HEK293 (cell line): ENCODE measurements around the gene DGCR2.

ENCODE experiments used
- CTCF ChIA-PET: fragments of 350-600 bp; formaldehyde crosslinking; extraction: SDS; loops from one replicate; lab custom pipeline; 2021; ENCODE audit warnings: antibody characterized with exemption; lab: Yijun Ruan, JAX
- POLR2A ChIA-PET: fragments of 300-600 bp; formaldehyde crosslinking; extraction: SDS; loops from one replicate; lab custom pipeline; 2020; ENCODE audit warnings: antibody characterized with exemption, inconsistent platforms; lab: Yijun Ruan, JAX
- H3K27ac ChIP-seq: fragments of 200-500 bp; sonication (Bioruptor generic); 2 replicates; pipeline ENCODE4 v1.5.1; 2014; ENCODE audit warnings: low read depth, low read length, control low read depth, inconsistent platforms; ENCODE audit errors: extremely low read depth
- H3K36me3 ChIP-seq, 2 experiments: fragments of 200-500 bp in 1 of 2; sonication (Bioruptor generic) in 1 of 2; 1 replicate in 1 of 2; 2 replicates in 1 of 2; pipeline ENCODE4 v1.5.1; 2014 to 2017; ENCODE audit warnings: inconsistent platforms in 2 of 2, low read length in 2 of 2; ENCODE audit not compliant: control insufficient read depth in 2 of 2, insufficient read depth in 1 of 2
- H3K4me1 ChIP-seq: fragments of 200-500 bp; sonication (Bioruptor generic); 2 replicates; pipeline ENCODE4 v1.5.1; 2014; ENCODE audit warnings: mild to moderate bottlenecking, low read length, inconsistent platforms; ENCODE audit not compliant: control insufficient read depth, insufficient read depth
- H3K4me3 ChIP-seq: 2 replicates; pipeline ENCODE4 v1.5.1; 2011; ENCODE audit warnings: low read depth, mild to moderate bottlenecking, control low read depth, low read length, moderate library complexity
- H3K9me3 ChIP-seq: fragments of 200-500 bp; sonication (Bioruptor generic); 2 replicates; pipeline ENCODE4 v1.5.1; 2014; ENCODE audit warnings: low read depth, low read length, inconsistent platforms; ENCODE audit not compliant: control insufficient read depth, insufficient read depth
- KLF1 ChIP-seq: fragments of 450-650 bp; formaldehyde crosslinking; IDR thresholded peaks from 2 replicates; pipeline ENCODE4 v1.5.1; 2016; ENCODE audit warnings: missing biosample characterization, missing genetic modification characterization
- SALL2 ChIP-seq: fragments of 450-650 bp; formaldehyde crosslinking; IDR thresholded peaks from 2 replicates; pipeline ENCODE4 v1.5.0; 2017; ENCODE audit warnings: missing biosample characterization, mild to moderate bottlenecking, missing genetic modification characterization, borderline replicate concordance
- SCRT1 ChIP-seq: fragments of 450-650 bp; formaldehyde crosslinking; IDR thresholded peaks from 2 replicates; pipeline ENCODE4 v1.5.1; 2016; ENCODE audit warnings: missing biosample characterization, missing genetic modification characterization, borderline replicate concordance
- SETDB1 ChIP-seq: IDR thresholded peaks from one replicate; pipeline ENCODE4 v1.6.1; 2017; ENCODE audit warnings: mild to moderate bottlenecking, low read length, moderate library complexity, mixed read lengths; ENCODE audit not compliant: insufficient read length
- YY1 ChIP-seq: fragments of 450-650 bp; formaldehyde crosslinking; IDR thresholded peaks from 2 replicates; pipeline ENCODE4 v1.5.1; 2018; ENCODE audit warnings: missing biosample characterization, missing genetic modification characterization
- ZEB2 ChIP-seq: fragments of 450-650 bp; formaldehyde crosslinking; IDR thresholded peaks from 2 replicates; pipeline ENCODE4 v1.5.1; 2016; ENCODE audit warnings: missing biosample characterization, missing genetic modification characterization
- ZFP3 ChIP-seq: fragments of 450-650 bp; formaldehyde crosslinking; IDR thresholded peaks from 2 replicates; pipeline ENCODE4 v1.5.1; 2016; ENCODE audit warnings: low read depth, missing biosample characterization, missing genetic modification characterization
- ZNF112 ChIP-seq: fragments of 450-650 bp; formaldehyde crosslinking; IDR thresholded peaks from 2 replicates; pipeline ENCODE4 v1.5.0; 2017; ENCODE audit warnings: missing biosample characterization, missing genetic modification characterization
- ZNF132 ChIP-seq: fragments of 450-650 bp; formaldehyde crosslinking; IDR thresholded peaks from 2 replicates; pipeline ENCODE4 v1.5.1; 2017; ENCODE audit warnings: missing biosample characterization, missing genetic modification characterization, borderline replicate concordance
- ZNF140 ChIP-seq: fragments of 450-650 bp; formaldehyde crosslinking; IDR thresholded peaks from 2 replicates; pipeline ENCODE4 v1.5.1; 2016; ENCODE audit warnings: missing biosample characterization, missing genetic modification characterization
- ZNF146 ChIP-seq: fragments of 450-650 bp; formaldehyde crosslinking; IDR thresholded peaks from 2 replicates; pipeline ENCODE4 v1.5.1; 2016; ENCODE audit warnings: missing biosample characterization, missing genetic modification characterization
- ZNF175 ChIP-seq: fragments of 450-650 bp; formaldehyde crosslinking; IDR thresholded peaks from 2 replicates; pipeline ENCODE4 v1.5.1; 2016; ENCODE audit warnings: missing biosample characterization, missing genetic modification characterization
- ZNF211 ChIP-seq: fragments of 450-650 bp; formaldehyde crosslinking; IDR thresholded peaks from 2 replicates; pipeline ENCODE4 v1.5.1; 2016; ENCODE audit warnings: low read depth, missing biosample characterization, missing genetic modification characterization
- ZNF354C ChIP-seq: fragments of 450-650 bp; formaldehyde crosslinking; IDR thresholded peaks from 2 replicates; pipeline ENCODE4 v1.5.1; 2016; ENCODE audit warnings: missing biosample characterization, missing genetic modification characterization, low read depth, borderline replicate concordance
- ZNF366 ChIP-seq: fragments of 450-650 bp; formaldehyde crosslinking; conservative IDR thresholded peaks from 2 replicates; pipeline ENCODE4 v1.5.1; 2016; ENCODE audit warnings: missing biosample characterization, missing genetic modification characterization
- ZNF416 ChIP-seq: fragments of 450-650 bp; formaldehyde crosslinking; IDR thresholded peaks from 2 replicates; pipeline ENCODE4 v1.5.1; 2016; ENCODE audit warnings: missing biosample characterization, missing genetic modification characterization
- ZNF521 ChIP-seq: fragments of 450-650 bp; formaldehyde crosslinking; IDR thresholded peaks from 2 replicates; pipeline ENCODE4 v1.5.1; 2017; ENCODE audit warnings: missing biosample characterization, mild to moderate bottlenecking, missing genetic modification characterization
- ZNF610 ChIP-seq: fragments of 450-650 bp; formaldehyde crosslinking; IDR thresholded peaks from 2 replicates; pipeline ENCODE4 v1.5.1; 2016; ENCODE audit warnings: missing biosample characterization, missing genetic modification characterization, borderline replicate concordance
- ZSCAN30 ChIP-seq: fragments of 450-650 bp; IDR thresholded peaks from 2 replicates; pipeline ENCODE4 v1.5.1; 2018; ENCODE audit warnings: missing biosample characterization, mild to moderate bottlenecking, missing genetic modification characterization, moderate library complexity
- ZXDB ChIP-seq: fragments of 450-650 bp; formaldehyde crosslinking; IDR thresholded peaks from 2 replicates; pipeline ENCODE4 v1.5.1; 2016; ENCODE audit warnings: missing biosample characterization, missing genetic modification characterization
- TF ChIP-seq, protein P1 (sequence below): fragments of 450-650 bp; formaldehyde crosslinking; IDR thresholded peaks from 2 replicates; pipeline ENCODE4 v1.5.1; 2016; ENCODE audit warnings: missing biosample characterization, missing genetic modification characterization
- TF ChIP-seq, protein P2 (sequence below): fragments of 450-650 bp; formaldehyde crosslinking; IDR thresholded peaks from 2 replicates; pipeline ENCODE4 v1.5.1; 2016; ENCODE audit warnings: missing biosample characterization, missing genetic modification characterization
- TF ChIP-seq, protein P3 (sequence below): fragments of 450-650 bp; formaldehyde crosslinking; IDR thresholded peaks from 2 replicates; pipeline ENCODE4 v1.5.1; 2016; ENCODE audit warnings: missing biosample characterization, missing genetic modification characterization, borderline replicate concordance

Gene DGCR2

DNA sequence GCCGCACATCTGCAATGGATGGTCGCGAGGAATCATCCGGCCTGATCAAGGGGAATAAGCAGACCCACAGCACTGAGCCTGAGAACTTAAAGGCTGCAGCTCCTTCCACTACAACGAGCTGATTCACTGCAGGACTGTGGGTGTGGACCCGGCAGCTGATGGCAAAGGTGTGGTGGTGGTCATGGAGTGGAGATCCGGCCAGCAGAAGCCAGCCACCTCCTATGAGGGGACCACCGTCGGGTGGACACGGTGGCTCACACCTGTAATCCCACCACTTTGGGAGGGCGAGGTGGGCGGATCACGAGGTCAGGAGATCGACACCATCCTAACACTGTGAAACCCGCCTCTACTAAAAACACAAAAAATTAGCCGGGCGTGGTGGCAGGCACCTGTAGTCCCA is 66.4 kb downstream of the DGCR2 start:
- CTCF ChIA-PET = interaction anchor here (0.6 kb wide), 1 partner anchor 22 kb away, joined by 3 read pairs; no protein-coding TSS in a partner anchor
- no peaks in the 10 kb centered on the region for H3K4me1 ChIP-seq
- POLR2A ChIA-PET = no interaction called here

DNA sequence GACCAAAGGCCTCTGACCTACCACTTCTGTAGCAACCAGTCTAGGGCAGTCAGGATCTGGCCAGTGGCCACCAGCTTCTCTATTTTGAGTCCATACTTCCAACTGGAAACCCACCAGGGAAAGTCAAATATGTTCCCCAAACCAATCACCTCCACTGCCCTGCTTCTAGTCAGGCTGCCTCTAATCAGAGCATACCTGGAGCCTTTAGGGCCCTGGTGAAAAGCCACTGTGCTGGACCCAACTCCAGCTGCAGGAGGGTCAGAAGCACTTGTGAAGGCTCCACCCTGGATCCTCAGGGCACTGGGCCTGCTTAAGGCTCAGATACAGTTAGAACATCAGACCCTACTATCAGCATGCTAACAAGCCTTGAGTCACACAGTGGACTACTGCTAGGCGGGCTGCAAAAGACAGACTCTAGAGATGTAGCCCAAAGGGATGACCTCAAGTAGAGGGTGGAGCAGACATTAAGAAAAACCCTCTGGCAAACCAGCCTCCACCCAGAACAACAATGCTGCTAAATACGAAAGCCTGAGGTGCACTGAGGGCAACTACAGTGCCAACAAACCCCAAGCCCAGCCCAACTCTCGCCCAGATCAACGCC is 69.2 kb downstream of the DGCR2 start:
- H3K36me3 ChIP-seq = peaks cover 3 to 84% of the 10 kb centered on the region in 2 experiments; a peak in 2 of 3 replicates
- no peaks in the 10 kb centered on the region for H3K9me3 ChIP-seq
- H3K4me1 ChIP-seq = no peaks in the 10 kb centered on the region
- H3K27ac ChIP-seq = no peak overlapping the region
- POLR2A ChIA-PET = no interaction called here
- no peak for TF ChIP-seq ZNF521
- no peak for TF ChIP-seq ZSCAN30
- 0 out of 2 replicates have a peak, but pooled peaks have one; percentile 42 for TF ChIP-seq KLF1 (tag by site-specific recombination)
- TF ChIP-seq, all 188 proteins: peak for 1
- CTCF ChIA-PET = no interaction called here
- H3K4me3 ChIP-seq = no peak overlapping the region

More for the DNA sequence above, 66.4 kb downstream of the DGCR2 start:
- TF ChIP-seq, protein P1, sequence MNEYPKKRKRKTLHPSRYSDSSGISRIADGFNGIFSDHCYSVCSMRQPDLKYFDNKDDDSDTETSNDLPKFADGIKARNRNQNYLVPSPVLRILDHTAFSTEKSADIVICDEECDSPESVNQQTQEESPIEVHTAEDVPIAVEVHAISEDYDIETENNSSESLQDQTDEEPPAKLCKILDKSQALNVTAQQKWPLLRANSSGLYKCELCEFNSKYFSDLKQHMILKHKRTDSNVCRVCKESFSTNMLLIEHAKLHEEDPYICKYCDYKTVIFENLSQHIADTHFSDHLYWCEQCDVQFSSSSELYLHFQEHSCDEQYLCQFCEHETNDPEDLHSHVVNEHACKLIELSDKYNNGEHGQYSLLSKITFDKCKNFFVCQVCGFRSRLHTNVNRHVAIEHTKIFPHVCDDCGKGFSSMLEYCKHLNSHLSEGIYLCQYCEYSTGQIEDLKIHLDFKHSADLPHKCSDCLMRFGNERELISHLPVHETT (tag by site-specific recombination) = no peak
- TF ChIP-seq ZEB2 (tag by site-specific recombination) = no peak
- no peak for TF ChIP-seq ZNF354C (tag by site-specific recombination)
- no peak for TF ChIP-seq SCRT1
- no peak for TF ChIP-seq SETDB1
- no peak for TF ChIP-seq ZXDB
- TF ChIP-seq ZNF112 = no peak
- TF ChIP-seq ZNF416 (tag by site-specific recombination) = no peak
- TF ChIP-seq ZNF175 = no peak
- no peak for TF ChIP-seq ZFP3 (tag by site-specific recombination)
- TF ChIP-seq SALL2 (tag by site-specific recombination) = no peak
- no peak for TF ChIP-seq YY1 (tag by site-specific recombination)
- no peak for TF ChIP-seq ZNF140
- TF ChIP-seq ZNF211 (tag by site-specific recombination) = no peak
- no peak for TF ChIP-seq ZNF610 (tag by site-specific recombination)
- no peak for TF ChIP-seq ZNF366 (tag by site-specific recombination)
- no peak for TF ChIP-seq ZNF132
- TF ChIP-seq ZNF146 (tag by site-specific recombination) = no peak
- TF ChIP-seq, protein P2, sequence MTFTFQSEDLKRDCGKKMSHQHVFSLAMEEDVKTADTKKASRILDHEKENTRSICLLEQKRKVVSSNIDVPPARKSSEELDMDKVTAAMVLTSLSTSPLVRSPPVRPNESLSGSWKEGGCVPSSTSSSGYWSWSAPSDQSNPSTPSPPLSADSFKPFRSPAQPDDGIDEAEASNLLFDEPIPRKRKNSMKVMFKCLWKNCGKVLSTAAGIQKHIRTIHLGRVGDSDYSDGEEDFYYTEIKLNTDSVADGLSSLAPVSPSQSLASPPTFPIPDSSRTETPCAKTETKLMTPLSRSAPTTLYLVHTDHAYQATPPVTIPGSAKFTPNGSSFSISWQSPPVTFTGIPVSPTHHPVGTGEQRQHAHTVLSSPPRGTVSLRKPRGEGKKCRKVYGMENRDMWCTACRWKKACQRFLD (tag by site-specific recombination) = no peak
- TF ChIP-seq, protein P3, sequence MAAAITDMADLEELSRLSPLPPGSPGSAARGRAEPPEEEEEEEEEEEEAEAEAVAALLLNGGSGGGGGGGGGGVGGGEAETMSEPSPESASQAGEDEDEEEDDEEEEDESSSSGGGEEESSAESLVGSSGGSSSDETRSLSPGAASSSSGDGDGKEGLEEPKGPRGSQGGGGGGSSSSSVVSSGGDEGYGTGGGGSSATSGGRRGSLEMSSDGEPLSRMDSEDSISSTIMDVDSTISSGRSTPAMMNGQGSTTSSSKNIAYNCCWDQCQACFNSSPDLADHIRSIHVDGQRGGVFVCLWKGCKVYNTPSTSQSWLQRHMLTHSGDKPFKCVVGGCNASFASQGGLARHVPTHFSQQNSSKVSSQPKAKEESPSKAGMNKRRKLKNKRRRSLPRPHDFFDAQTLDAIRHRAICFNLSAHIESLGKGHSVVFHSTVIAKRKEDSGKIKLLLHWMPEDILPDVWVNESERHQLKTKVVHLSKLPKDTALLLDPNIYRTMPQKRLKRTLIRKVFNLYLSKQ (tag by site-specific recombination) = no peak
- H3K27ac ChIP-seq = no peak overlapping the region
- H3K4me3 ChIP-seq = no peak overlapping the region
- H3K36me3 ChIP-seq = peaks cover 3 to 87% of the 10 kb centered on the region in 2 experiments; a peak in 2 of 3 replicates
- H3K9me3 ChIP-seq = no peaks in the 10 kb centered on the region
